Head of caudate nucleus (tissue), 42 donors: Measurements from ENCODE around the gene CD300C.
A peak's percentile ranks its signal among the peaks of the same experiment; 100 is the strongest.

Experiments
- DNase-seq, 42 donors: peaks; one replicate each; pipeline versions ENCODE4 v3.0.0 to v3.0.0-alpha.2; 2020 to 2021; ENCODE audit warnings: mixed read lengths in 7 of 42
- intact Hi-C: fragments of 100-400 bp; cut with DNase I; formaldehyde crosslinking; loops from one replicate; pipeline ENCODE4 v1.15.0; 2022

The CD300C gene

GRCh38 chr17:74542166-74542565 is 3.7 kb downstream of the CD300C start:
- intact Hi-C loops, result no loop called here
- no peak for DNase-seq

- no peak for DNase-seq
- intact Hi-C loops, result no loop called here
Measured at GRCh38 chr17:74541176-74542111, 4.5 kb downstream of the CD300C start.

GRCh38 chr17:74539281-74539820 is 6.6 kb downstream of the CD300C start:
- intact Hi-C loops, result no loop called here
- DNase-seq, result no peak

GRCh38 chr17:74536890-74537289 is 9.0 kb downstream of the CD300C start:
- intact Hi-C loops, result no loop called here
- DNase-seq, result no peak

GRCh38 chr17:74532115-74532514 is 13.8 kb downstream of the CD300C start:
- DNase-seq, result peak in 36 of 42 donors; percentile 10 to 72 (median 48)
- intact Hi-C loops, result no loop called here

GRCh38 chr17:74531231-74531761 is 14.6 kb downstream of the CD300C start, which contains the start of gene CD300LB:
TSS of gene CD300LB (minus strand) at chr17:74531475. CDS start at chr17:74531350, 125 bp downstream.
- peak in 10 of 42 donors; percentile 2 to 39 (median 11) for DNase-seq
- intact Hi-C loops, result no loop called here

GRCh38 chr17:74530831-74531150 is 15.1 kb downstream of the CD300C start:
- intact Hi-C loops, result no loop called here
- peak in 7 of 42 donors; percentile 2 to 32 (median 7) for DNase-seq

- peak in 7 of 42 donors; percentile 1 to 31 (median 12) for DNase-seq
- intact Hi-C loops, result no loop called here
Measured at GRCh38 chr17:74529243-74529642, 16.7 kb downstream of the CD300C start.

- intact Hi-C loops, result no loop called here
Measured at GRCh38 chr17:74528491-74529199, 17.3 kb downstream of the CD300C start.

GRCh38 chr17:74527756-74528155 is 18.2 kb downstream of the CD300C start:
- peak in 5 of 42 donors; percentile 4 to 24 (median 13) for DNase-seq
- intact Hi-C loops, result no loop called here

More at GRCh38 chr17:74528491-74529199, 17.3 kb downstream of the CD300C start:
- DNase-seq, result peak in 18 of 42 donors; percentile 9 to 56 (median 31)

- DNase-seq, result peak in 4 of 42 donors; percentile 3 to 17 (median 7)
- intact Hi-C loops, result no loop called here
Measured at GRCh38 chr17:74527081-74527480, 18.8 kb downstream of the CD300C start.

- intact Hi-C loops, result no loop called here
- DNase-seq, result peak in 1 of 42 donors; percentile 3
Measured at GRCh38 chr17:74526681-74527080, 19.2 kb downstream of the CD300C start.

- DNase-seq, result peak in 5 of 42 donors; percentile 4 to 18 (median 11)
- intact Hi-C loops, result no loop called here
Measured at GRCh38 chr17:74525781-74526288, 20.1 kb downstream of the CD300C start.

GRCh38 chr17:74525465-74525725 is 20.5 kb downstream of the CD300C start:
- intact Hi-C loops, result no loop called here

GRCh38 chr17:74524653-74525464 is 21.1 kb downstream of the CD300C start:
- peak in 8 of 42 donors; percentile 0 to 36 (median 11) for DNase-seq
- intact Hi-C loops, result no loop called here

More at GRCh38 chr17:74525465-74525725, 20.5 kb downstream of the CD300C start:
- peak in 2 of 42 donors; percentile 6 to 7 for DNase-seq

GRCh38 chr17:74523308-74523707 is 22.6 kb downstream of the CD300C start:
- intact Hi-C loops, result no loop called here
- peak in 2 of 42 donors; percentile 2 to 23 for DNase-seq

GRCh38 chr17:74522381-74523105 is 23.4 kb downstream of the CD300C start:
- peak in 4 of 42 donors; percentile 2 to 19 (median 6) for DNase-seq
- intact Hi-C loops, result no loop called here

GRCh38 chr17:74521701-74522201 is 24.2 kb downstream of the CD300C start:
- intact Hi-C loops, result no loop called here
- peak in 7 of 42 donors; percentile 11 to 43 (median 16) for DNase-seq
